Measurements from ENCODE around the gene SULT4A1. TPM values are rescaled to one million over a fixed set of nuclear protein-coding genes. Genes with fewer than 3 reads are reported as not detected.

SULT4A1 gene
- total and polyA plus RNA-seq, 10 of the 15 experiments (the other 5 are each of a cell fraction or from before 2014, with no cell fraction given) = not detected

DNA sequence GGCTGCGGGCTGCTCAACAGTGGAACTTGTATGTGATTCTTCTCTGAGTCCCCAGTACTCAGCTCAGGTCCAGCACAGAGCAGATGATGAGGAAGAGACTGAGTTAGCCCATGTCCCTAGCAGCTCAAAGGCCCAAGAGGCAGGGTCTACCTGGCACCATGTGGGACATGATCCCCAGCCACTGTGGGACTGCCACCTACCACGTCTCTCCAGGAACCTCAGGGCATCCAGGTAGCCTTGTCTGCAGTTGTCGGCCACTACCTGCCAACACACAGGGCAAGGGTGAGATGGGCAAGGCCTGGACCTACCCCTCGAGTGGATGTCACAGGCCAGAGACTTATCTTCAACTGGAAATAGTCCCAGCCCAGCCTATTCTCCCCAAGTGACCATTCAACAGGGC lies 25.1 kb upstream of the SULT4A1 start (continued):
- TF ChIP-seq, protein P1, sequence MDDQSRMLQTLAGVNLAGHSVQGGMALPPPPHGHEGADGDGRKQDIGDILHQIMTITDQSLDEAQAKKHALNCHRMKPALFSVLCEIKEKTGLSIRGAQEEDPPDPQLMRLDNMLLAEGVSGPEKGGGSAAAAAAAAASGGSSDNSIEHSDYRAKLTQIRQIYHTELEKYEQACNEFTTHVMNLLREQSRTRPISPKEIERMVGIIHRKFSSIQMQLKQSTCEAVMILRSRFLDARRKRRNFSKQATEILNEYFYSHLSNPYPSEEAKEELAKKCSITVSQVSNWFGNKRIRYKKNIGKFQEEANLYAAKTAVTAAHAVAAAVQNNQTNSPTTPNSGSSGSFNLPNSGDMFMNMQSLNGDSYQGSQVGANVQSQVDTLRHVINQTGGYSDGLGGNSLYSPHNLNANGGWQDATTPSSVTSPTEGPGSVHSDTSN (IDR thresholded peaks at IDR 0.05; ENCODE audit: insufficient replicate concordance, low read depth, low read length) = no peak
- TF ChIP-seq BRCA1 (IDR thresholded peaks at IDR 0.05; ENCODE audit: low read depth, low read length) (no peak), HDGF (IDR thresholded peaks at IDR 0.05) (no peak), TAF1 (IDR thresholded peaks at IDR 0.05; ENCODE audit: borderline replicate concordance, low read depth, low read length) (no peak), ZNF274 (IDR thresholded peaks at IDR 0.05; ENCODE audit: insufficient read depth, insufficient read length) (no peak)
- TF ChIP-seq, protein P2, sequence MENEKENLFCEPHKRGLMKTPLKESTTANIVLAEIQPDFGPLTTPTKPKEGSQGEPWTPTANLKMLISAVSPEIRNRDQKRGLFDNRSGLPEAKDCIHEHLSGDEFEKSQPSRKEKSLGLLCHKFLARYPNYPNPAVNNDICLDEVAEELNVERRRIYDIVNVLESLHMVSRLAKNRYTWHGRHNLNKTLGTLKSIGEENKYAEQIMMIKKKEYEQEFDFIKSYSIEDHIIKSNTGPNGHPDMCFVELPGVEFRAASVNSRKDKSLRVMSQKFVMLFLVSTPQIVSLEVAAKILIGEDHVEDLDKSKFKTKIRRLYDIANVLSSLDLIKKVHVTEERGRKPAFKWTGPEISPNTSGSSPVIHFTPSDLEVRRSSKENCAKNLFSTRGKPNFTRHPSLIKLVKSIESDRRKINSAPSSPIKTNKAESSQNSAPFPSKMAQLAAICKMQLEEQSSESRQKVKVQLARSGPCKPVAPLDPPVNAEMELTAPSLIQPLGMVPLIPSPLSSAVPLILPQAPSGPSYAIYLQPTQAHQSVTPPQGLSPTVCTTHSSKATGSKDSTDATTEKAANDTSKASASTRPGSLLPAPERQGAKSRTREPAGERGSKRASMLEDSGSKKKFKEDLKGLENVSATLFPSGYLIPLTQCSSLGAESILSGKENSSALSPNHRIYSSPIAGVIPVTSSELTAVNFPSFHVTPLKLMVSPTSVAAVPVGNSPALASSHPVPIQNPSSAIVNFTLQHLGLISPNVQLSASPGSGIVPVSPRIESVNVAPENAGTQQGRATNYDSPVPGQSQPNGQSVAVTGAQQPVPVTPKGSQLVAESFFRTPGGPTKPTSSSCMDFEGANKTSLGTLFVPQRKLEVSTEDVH (IDR thresholded peaks at IDR 0.05; ENCODE audit: low read depth, partially characterized antibody) = no peak

DNA sequence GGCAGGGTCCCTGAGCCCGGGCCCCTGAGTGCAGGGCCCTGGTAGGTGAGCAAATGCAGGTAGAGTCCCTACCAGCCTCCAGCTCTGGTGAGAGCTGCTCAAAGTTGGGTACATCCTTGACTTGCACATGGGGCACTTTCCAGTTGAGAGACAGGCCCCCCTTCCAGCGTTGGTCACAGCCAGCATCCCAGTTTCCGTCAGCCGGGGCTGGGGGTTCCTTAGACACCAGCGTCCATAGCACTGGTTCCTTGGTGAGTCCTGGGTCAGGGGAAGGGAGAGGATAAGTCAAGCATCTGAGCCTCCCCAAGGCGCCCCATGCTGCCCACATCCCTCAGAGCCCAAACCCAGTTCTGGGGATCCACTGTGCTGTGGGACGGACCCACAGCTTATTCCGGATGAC lies 23.9 kb upstream of the SULT4A1 start:
- FAIRE-seq = no peak

More for the DNA sequence above, 23.9 kb upstream of the SULT4A1 start:
- H3K79me2 ChIP-seq (ENCODE audit: control insufficient read depth, insufficient read depth, low read length) = no peaks in the 10 kb centered on the region
- peaks cover 9% of the 10 kb centered on the region for H3K4me1 ChIP-seq (ENCODE audit: control insufficient read depth, insufficient read depth, low read length)
- H3K27ac ChIP-seq (ENCODE audit: control insufficient read depth, insufficient read depth) = no peak overlapping the region
- BruUV-seq (replicated peaks) = no TSS peak
- TF ChIP-seq IKZF1 (conservative IDR thresholded peaks at IDR 0.05) (no peak), TCF7 (IDR thresholded peaks at IDR 0.05; ENCODE audit: borderline replicate concordance) (no peak), ETV6 (conservative IDR thresholded peaks at IDR 0.05 in 1 of 2, IDR thresholded peaks at IDR 0.05 in 1 of 2; ENCODE audit: borderline replicate concordance in 1 of 2, low read depth in 1 of 2) (no peak), EGR1 (IDR thresholded peaks at IDR 0.05; ENCODE audit: borderline replicate concordance in 1 of 2, low read depth in 2 of 2, low read length in 2 of 2) (no peak), MTA3 (IDR thresholded peaks at IDR 0.05; ENCODE audit: borderline replicate concordance, low read length) (no peak), ELK1 (IDR thresholded peaks at IDR 0.05; ENCODE audit: low read depth, low read length) (no peak), BRCA1 (IDR thresholded peaks at IDR 0.05; ENCODE audit: low read depth, low read length) (no peak)
- TF ChIP-seq, protein P3, sequence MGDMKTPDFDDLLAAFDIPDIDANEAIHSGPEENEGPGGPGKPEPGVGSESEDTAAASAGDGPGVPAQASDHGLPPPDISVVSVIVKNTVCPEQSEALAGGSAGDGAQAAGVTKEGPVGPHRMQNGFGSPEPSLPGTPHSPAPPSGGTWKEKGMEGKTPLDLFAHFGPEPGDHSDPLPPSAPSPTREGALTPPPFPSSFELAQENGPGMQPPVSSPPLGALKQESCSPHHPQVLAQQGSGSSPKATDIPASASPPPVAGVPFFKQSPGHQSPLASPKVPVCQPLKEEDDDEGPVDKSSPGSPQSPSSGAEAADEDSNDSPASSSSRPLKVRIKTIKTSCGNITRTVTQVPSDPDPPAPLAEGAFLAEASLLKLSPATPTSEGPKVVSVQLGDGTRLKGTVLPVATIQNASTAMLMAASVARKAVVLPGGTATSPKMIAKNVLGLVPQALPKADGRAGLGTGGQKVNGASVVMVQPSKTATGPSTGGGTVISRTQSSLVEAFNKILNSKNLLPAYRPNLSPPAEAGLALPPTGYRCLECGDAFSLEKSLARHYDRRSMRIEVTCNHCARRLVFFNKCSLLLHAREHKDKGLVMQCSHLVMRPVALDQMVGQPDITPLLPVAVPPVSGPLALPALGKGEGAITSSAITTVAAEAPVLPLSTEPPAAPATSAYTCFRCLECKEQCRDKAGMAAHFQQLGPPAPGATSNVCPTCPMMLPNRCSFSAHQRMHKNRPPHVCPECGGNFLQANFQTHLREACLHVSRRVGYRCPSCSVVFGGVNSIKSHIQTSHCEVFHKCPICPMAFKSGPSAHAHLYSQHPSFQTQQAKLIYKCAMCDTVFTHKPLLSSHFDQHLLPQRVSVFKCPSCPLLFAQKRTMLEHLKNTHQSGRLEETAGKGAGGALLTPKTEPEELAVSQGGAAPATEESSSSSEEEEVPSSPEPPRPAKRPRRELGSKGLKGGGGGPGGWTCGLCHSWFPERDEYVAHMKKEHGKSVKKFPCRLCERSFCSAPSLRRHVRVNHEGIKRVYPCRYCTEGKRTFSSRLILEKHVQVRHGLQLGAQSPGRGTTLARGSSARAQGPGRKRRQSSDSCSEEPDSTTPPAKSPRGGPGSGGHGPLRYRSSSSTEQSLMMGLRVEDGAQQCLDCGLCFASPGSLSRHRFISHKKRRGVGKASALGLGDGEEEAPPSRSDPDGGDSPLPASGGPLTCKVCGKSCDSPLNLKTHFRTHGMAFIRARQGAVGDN (IDR thresholded peaks at IDR 0.05) = no peak
- H2AFZ ChIP-seq (ENCODE audit: control insufficient read depth, low read depth, low read length) = no peak overlapping the region
- H4K20me1 ChIP-seq (ENCODE audit: control insufficient read depth, insufficient read depth) = no peaks in the 10 kb centered on the region; the same call in 1 of the 2 replicates
- no peak overlapping the region for H3K4me3 ChIP-seq
- ChIA-PET CTCF (no interaction called here), POLR2A (no interaction called here), RAD21 (ENCODE audit: unreplicated experiment) (no interaction called here), SMC1A (ENCODE audit: uncharacterized antibody, unreplicated experiment) (no interaction called here)
- H3K27me3 ChIP-seq (replicated peaks in 1 of 2; ENCODE audit: control insufficient read depth in 2 of 2, insufficient read depth in 2 of 2, low read length in 1 of 2) = peaks cover 6 to 7% of the 10 kb centered on the region in 2 experiments
- intact Hi-C loops (cut with micrococcal nuclease; ENCODE audit: unreplicated experiment) (loop anchor here (10.0 kb wide), 1 partner anchor 141 kb away; no protein-coding TSS in a partner anchor), in situ Hi-C loops (cut with MboI) (no loop called here)
- WGBS (ENCODE audit: insufficient coverage, insufficient replicate concordance, low lambda C conversion rate, missing lambda C conversion rate) = 10% methylated on average over 7 of the region's 8 CpGs
- DNase-seq (ENCODE audit: low read depth, low spot score) (no peak), ATAC-seq (no peak)
- H3K9ac ChIP-seq (ENCODE audit: control insufficient read depth, insufficient read depth, low read length) = no peak overlapping the region
- H3K36me3 ChIP-seq (ENCODE audit: control insufficient read depth in 2 of 2, insufficient read depth in 2 of 2, low read length in 1 of 2) = no peaks in the 10 kb centered on the region
- no peaks in the 10 kb centered on the region for H3K9me3 ChIP-seq (replicated peaks; ENCODE audit: control insufficient read depth, insufficient read depth, low read length)
- H3K4me2 ChIP-seq (ENCODE audit: control insufficient read depth, insufficient read depth) = no peak overlapping the region

All from GM12878 (cell line).